ENCODE measurements around the gene HPCAL1. TPM values are rescaled to one million over a fixed set of nuclear protein-coding genes. Genes with fewer than 3 reads are reported as not detected.
"Not testable (repeated sequence)": the region's sequence is repeated elsewhere in the genome, so short reads cannot be mapped to it uniquely, and the experiment has no call there.

Gene HPCAL1
- total RNA-seq, 4 donors from 2014 or later: 29.0 to 56.7 (median 34.5) TPM

DNA sequence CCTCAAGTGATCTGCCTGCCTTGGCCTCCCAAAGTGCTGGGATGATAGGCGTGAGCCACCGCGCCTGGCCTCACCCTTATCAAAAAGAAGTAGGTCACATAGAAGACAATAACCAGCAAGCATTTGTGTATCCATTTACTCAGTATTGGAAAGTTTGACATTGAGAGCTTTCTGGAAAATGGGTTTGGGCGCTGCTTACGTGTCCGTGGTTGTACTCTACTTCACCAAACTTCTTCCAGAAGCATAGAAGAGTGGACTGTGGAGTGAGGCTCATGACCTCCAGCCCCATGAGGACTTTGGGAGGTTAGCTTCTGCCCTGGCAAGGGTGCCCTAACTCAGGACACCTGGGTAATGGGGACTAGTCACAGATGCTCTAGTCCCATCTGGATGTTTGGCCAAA, 149.1 kb downstream of the HPCAL1 start:
- Histone ChIP-seq H3K27me3 (no peaks in the 10 kb centered on the region), H3K4me3 (no peak overlapping the region), H3K4me1 (peaks cover 0 to 22% (median 8%) of the 10 kb centered on the region in 4 donors), H3K36me3 (peaks cover 0 to 12% (median 0%) of the 10 kb centered on the region in 3 donors), H3K27ac (no peak overlapping the region), H3K9me3 (no peaks in the 10 kb centered on the region)
- 96 to 97% methylated on average over 6 of the region's 6 CpGs for WGBS, 2 donors
- DNase-seq (ENCODE audit: low spot score in 2 of 2): no peak
- TF ChIP-seq POLR2A (IDR thresholded peaks at IDR 0.05): no peak
- TF ChIP-seq EP300 (IDR thresholded peaks at IDR 0.05): no peak
- TF ChIP-seq, protein P1, sequence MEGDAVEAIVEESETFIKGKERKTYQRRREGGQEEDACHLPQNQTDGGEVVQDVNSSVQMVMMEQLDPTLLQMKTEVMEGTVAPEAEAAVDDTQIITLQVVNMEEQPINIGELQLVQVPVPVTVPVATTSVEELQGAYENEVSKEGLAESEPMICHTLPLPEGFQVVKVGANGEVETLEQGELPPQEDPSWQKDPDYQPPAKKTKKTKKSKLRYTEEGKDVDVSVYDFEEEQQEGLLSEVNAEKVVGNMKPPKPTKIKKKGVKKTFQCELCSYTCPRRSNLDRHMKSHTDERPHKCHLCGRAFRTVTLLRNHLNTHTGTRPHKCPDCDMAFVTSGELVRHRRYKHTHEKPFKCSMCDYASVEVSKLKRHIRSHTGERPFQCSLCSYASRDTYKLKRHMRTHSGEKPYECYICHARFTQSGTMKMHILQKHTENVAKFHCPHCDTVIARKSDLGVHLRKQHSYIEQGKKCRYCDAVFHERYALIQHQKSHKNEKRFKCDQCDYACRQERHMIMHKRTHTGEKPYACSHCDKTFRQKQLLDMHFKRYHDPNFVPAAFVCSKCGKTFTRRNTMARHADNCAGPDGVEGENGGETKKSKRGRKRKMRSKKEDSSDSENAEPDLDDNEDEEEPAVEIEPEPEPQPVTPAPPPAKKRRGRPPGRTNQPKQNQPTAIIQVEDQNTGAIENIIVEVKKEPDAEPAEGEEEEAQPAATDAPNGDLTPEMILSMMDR (IDR thresholded peaks at IDR 0.05): no peak

DNA sequence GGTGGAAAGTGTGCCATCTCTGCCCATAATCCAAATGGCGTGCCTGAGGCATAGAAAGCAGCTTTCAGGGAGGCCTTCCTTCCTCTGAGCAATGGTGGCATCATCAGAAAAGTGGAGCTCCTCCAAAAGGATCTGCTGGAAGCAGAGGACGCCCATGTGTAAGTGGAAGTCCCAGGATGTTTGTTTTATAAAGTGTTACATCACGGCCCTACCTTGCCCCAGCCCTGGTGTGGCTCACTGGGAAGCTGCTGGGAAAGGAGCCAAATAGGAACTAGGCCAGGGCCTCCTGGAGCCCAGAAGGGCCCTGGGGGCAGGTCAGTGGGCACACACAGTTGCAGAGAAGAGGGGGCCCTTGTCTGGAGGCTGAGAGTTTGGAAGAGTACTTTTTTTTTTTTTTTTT, 149.6 kb downstream of the HPCAL1 start:
- Histone ChIP-seq H3K27ac (no peak overlapping the region), H3K4me3 (no peak overlapping the region), H3K27me3 (no peaks in the 10 kb centered on the region), H3K4me1 (peaks cover 0 to 17% (median 7%) of the 10 kb centered on the region in 4 donors), H3K36me3 (peaks cover 0 to 12% (median 0%) of the 10 kb centered on the region in 3 donors), H3K9me3 (no peaks in the 10 kb centered on the region)
- 60 to 62% methylated on average over 3 of the region's 3 CpGs for WGBS, 2 donors
- DNase-seq (ENCODE audit: low spot score in 2 of 2): no peak
- TF ChIP-seq EP300 (IDR thresholded peaks at IDR 0.05): no peak
- TF ChIP-seq, protein P1 (IDR thresholded peaks at IDR 0.05): no peak
- no peak for TF ChIP-seq POLR2A (IDR thresholded peaks at IDR 0.05)

DNA sequence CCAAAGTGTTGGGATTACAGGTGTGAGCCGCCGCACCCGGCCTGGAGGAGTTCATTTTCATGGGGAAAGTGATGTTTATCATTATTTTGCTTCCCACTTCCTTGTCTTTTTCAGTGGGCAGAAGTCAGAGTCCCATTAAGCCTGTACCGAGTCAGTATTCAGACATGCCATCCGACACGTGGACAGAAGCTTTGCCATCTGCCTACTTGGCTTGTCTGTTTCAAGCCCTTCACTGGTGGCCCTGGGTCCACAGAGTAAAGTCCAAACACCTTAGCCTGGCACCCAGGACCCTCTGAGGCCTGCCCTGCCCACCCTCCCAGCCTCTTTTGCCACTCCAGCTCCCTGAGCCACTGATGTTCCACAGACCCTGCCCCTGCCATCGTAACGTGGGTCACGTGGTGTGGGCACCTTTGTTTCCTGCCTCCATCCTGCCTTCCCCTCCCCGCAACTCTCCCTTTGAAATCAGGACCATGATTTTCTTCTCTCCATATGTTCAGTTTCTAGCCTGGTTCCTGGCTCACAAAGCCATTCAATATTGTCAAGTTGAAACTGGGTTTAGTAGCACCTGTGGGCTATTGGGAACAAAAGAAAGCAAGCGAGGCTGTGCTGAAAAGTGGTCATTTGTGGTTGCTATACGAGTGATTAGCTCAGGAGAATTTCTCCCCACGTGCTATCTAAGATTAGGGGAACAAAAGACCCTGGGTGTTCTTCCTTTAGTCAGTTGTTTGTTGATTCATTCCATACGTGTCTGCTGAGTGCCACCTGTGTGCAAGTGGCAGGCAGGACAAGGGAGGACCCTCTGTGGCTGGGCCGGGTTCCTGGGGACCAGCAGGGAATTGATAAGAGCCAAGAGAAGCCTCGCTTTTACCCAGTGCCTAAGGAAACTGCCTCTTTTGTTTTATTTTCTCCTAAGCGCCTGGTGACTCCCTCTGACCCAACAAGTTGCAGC, 150.5 kb downstream of the HPCAL1 start:
- Histone ChIP-seq H3K4me1 (peaks cover 0 to 21% (median 8%) of the 10 kb centered on the region in 4 donors), H3K9me3 (no peaks in the 10 kb centered on the region), H3K36me3 (peaks cover 0 to 12% (median 0%) of the 10 kb centered on the region in 3 donors), H3K27ac (no peak overlapping the region), H3K27me3 (no peaks in the 10 kb centered on the region), H3K4me3 (no peak overlapping the region)
- 85 to 91% methylated on average over 17 of the region's 17 CpGs for WGBS, 2 donors
- TF ChIP-seq POLR2A (IDR thresholded peaks at IDR 0.05): no peak
- TF ChIP-seq EP300 (IDR thresholded peaks at IDR 0.05): no peak
- TF ChIP-seq, protein P1 (IDR thresholded peaks at IDR 0.05): no peak
- DNase-seq (ENCODE audit: low spot score in 2 of 2): no peak

DNA sequence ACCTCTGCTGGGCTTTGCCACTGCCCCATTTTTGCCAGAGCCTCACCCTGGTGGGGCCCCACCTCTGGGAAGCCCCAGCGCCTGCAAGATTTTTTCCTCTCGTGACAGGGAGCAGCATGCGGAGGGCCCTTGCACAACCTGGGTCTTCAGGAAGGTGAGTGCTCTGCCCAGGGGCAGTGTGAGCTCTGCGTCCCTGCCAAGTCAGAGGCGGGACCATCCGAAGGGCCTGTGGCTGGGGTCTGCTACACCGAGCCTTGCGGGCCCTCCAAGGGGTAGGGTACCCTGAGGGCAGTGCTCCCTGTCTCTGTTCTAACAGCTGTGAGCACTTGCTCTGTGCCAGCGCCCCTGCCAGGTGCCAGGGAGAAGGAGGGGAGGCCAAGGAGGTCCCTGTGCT, 151.2 kb downstream of the HPCAL1 start:
- H3K27ac ChIP-seq: no peak overlapping the region
- H3K4me1 ChIP-seq: peaks cover 0 to 24% (median 9%) of the 10 kb centered on the region in 4 donors
- no peak overlapping the region for H3K4me3 ChIP-seq
- no peaks in the 10 kb centered on the region for H3K9me3 ChIP-seq
- peaks cover 0 to 12% (median 0%) of the 10 kb centered on the region in 3 donors for H3K36me3 ChIP-seq
- 94% methylated on average over 4 to 9 of the region's 9 CpGs for WGBS, 2 donors
- no peak for DNase-seq (ENCODE audit: low spot score in 2 of 2)
- H3K27me3 ChIP-seq: no peaks in the 10 kb centered on the region
- TF ChIP-seq POLR2A (IDR thresholded peaks at IDR 0.05) (no peak), EP300 (IDR thresholded peaks at IDR 0.05) (no peak)
- TF ChIP-seq, protein P1 (IDR thresholded peaks at IDR 0.05): no peak

DNA sequence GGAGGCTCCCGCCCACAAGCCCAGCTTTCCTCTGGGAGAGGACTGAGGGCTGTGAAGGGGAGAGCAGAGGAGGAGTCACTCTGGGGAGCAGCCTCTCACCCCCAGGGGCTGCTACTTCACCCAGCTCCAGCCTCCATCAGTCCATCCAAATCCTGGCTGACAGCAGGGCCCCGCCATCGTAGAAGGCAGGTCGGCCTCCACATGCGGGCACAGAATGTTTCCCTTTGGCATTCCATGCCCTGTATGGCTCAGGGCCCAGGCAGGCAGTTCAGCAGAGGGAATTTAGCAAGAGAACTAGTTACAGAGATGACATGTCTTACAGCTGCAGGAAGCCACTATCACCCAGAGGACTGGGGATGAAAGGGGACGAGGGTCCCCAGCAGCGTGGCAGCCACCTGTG, 151.8 kb downstream of the HPCAL1 start:
- 83 to 85% methylated on average over 3 to 5 of the region's 7 CpGs for WGBS, 2 donors
- Histone ChIP-seq H3K9me3 (no peaks in the 10 kb centered on the region), H3K36me3 (peaks cover 0 to 12% (median 0%) of the 10 kb centered on the region in 3 donors), H3K4me1 (peaks cover 0 to 19% (median 5%) of the 10 kb centered on the region in 4 donors), H3K27ac (no peak overlapping the region), H3K4me3 (no peak overlapping the region), H3K27me3 (no peaks in the 10 kb centered on the region)
- no peak for DNase-seq (ENCODE audit: low spot score in 2 of 2)
- no peak for TF ChIP-seq POLR2A (IDR thresholded peaks at IDR 0.05)
- no peak for TF ChIP-seq EP300 (IDR thresholded peaks at IDR 0.05)
- TF ChIP-seq, protein P1 (IDR thresholded peaks at IDR 0.05): no peak

DNA sequence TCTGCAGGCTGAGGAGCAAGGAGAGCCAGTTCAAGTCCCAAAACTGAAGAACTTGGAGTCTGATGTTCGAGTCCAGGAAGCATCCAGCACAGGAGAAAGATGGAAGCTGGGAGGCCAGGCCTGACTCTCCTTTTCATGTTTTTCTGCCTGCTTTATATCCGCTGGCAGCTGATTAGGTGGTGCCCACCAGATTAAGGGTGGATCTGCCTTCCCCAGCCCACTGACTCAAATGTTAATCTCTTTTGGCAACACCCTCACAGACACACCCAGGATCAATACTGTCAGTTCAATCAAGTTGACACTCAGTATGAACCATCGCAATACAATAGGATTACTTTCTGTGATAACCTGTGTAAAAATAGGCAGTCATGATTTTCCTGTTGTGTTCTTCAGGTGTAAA, 154.5 kb downstream of the HPCAL1 start:
- H3K4me3 ChIP-seq; H3K27me3 ChIP-seq; H3K27ac ChIP-seq; H3K9me3 ChIP-seq; DNase-seq (ENCODE audit: low spot score in 2 of 2): not testable (repeated sequence)
- Histone ChIP-seq H3K36me3 (peaks cover 0 to 12% (median 0%) of the 10 kb centered on the region in 3 donors), H3K4me1 (peaks cover 0 to 14% (median 2%) of the 10 kb centered on the region in 4 donors)
- WGBS, 2 donors: 85 to 87% methylated on average over 3 of the region's 3 CpGs

All from tibial nerve (tissue), 4 donors.